Activated CD8-positive, alpha-beta T cell treated with anti-CD3 and anti-CD28 coated beads for 36 hours (primary cell): ENCODE measurements around the gene DUSP16. TPM values are rescaled to one million over a fixed set of nuclear protein-coding genes. Genes with fewer than 3 reads are reported as not detected.

Source experiments
- ATAC-seq: fragments of 200-7000 bp; cut with Tn5 transposase; one replicate; pipeline ENCODE4 v1.10.0; 2021; ENCODE audit warnings: mild to moderate bottlenecking, moderate library complexity
- CTCF ChIA-PET: fragments of 350-600 bp; sonication (Branson Sonifier 250); formaldehyde crosslinking; loops from one replicate; lab custom pipeline; 2021; ENCODE audit warnings: antibody characterized with exemption; lab: Charles Lee
- POLR2A ChIA-PET: fragments of 350-600 bp; sonication (Branson Sonifier 250); formaldehyde crosslinking; loops from one replicate; lab custom pipeline; 2021; ENCODE audit warnings: antibody characterized with exemption; lab: Charles Lee
- DNase-seq: peaks from one replicate; pipeline ENCODE4 v3.0.0-alpha.2; 2020
- H3K27ac Mint-ChIP-seq: one replicate; pipeline ENCODE4 v1.8.0; 2021; ENCODE audit warnings: mild to moderate bottlenecking, mixed read lengths
- H3K27me3 Mint-ChIP-seq: one replicate; pipeline ENCODE4 v1.8.0; 2021; ENCODE audit warnings: mixed read lengths
- H3K36me3 Mint-ChIP-seq: one replicate; pipeline ENCODE4 v1.8.0; 2021; ENCODE audit warnings: low read depth, mixed read lengths
- H3K4me1 Mint-ChIP-seq: one replicate; pipeline ENCODE4 v1.8.0; 2021; ENCODE audit warnings: low read depth, mixed read lengths
- H3K4me3 Mint-ChIP-seq: one replicate; pipeline ENCODE4 v1.8.0; 2021; ENCODE audit warnings: mild to moderate bottlenecking, moderate library complexity, mixed read lengths
- H3K9me3 Mint-ChIP-seq: one replicate; pipeline ENCODE4 v1.8.0; 2021; ENCODE audit warnings: mixed read lengths
- intact Hi-C: fragments of 100-400 bp; cut with micrococcal nuclease; formaldehyde crosslinking; loops from one replicate; pipeline ENCODE4 v1.10.0; 2022
- total RNA-seq, 2 experiments: library from RNA; stranded (reverse); gene quantifications; one replicate each; pipeline ENCODE4 v1.2.3, GENCODE V29; 2021
- TF ChIP-seq, protein P1 (sequence below): fragments of 200-600 bp; IDR thresholded peaks from one replicate; pipeline ENCODE4 v1.8.0; 2022; ENCODE audit warnings: antibody characterized with exemption, mild to moderate bottlenecking

Gene DUSP16
- total RNA-seq, 2 experiments from 2014 or later, result 28.2 to 30.2 TPM

DNA sequence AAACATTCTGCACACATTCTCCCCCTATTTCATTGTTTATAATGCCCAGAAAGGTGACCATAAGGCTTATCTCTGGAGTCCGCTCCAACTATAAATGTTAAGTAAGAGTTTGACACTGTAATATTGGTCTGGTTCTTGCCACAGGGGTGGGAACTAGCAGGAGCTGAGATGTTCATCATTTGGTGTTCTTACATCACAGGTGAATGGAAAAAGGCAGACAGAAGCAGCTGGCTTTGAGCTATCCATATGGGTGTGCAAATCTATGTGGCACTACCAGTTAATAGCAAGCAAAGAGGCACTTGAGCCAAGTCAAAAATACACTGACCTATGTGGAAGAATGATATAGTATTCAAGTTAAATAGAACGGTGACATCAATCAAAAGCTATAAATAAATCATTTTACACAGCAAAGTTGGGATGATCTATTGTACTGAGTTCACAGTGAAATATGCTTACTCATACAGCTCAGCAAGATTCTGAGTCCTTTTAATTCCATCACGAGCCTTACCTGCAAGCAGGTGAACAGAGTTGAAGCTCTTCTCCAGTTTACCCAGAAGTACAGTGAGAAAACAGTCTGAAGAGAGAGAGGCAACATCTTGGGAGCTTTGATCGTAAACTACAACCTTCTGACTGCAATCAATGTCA lies 43.2 kb downstream of the DUSP16 start:
- TF ChIP-seq, protein P1, sequence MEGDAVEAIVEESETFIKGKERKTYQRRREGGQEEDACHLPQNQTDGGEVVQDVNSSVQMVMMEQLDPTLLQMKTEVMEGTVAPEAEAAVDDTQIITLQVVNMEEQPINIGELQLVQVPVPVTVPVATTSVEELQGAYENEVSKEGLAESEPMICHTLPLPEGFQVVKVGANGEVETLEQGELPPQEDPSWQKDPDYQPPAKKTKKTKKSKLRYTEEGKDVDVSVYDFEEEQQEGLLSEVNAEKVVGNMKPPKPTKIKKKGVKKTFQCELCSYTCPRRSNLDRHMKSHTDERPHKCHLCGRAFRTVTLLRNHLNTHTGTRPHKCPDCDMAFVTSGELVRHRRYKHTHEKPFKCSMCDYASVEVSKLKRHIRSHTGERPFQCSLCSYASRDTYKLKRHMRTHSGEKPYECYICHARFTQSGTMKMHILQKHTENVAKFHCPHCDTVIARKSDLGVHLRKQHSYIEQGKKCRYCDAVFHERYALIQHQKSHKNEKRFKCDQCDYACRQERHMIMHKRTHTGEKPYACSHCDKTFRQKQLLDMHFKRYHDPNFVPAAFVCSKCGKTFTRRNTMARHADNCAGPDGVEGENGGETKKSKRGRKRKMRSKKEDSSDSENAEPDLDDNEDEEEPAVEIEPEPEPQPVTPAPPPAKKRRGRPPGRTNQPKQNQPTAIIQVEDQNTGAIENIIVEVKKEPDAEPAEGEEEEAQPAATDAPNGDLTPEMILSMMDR, result no peak
- CTCF ChIA-PET, result interaction anchor here (0.8 to 1.3 kb wide), 5 partner anchors 14 to 135 kb away, joined by 3 to 4 read pairs (median 3); no protein-coding TSS in a partner anchor
- no peak overlapping the region for H3K27ac Mint-ChIP-seq
- POLR2A ChIA-PET, result interaction anchor here (0.9 to 1.2 kb wide), 3 partner anchors 9 to 16 kb away, joined by 4 to 5 read pairs (median 4); no protein-coding TSS in a partner anchor
- peaks cover 28% of the 10 kb centered on the region for H3K36me3 Mint-ChIP-seq
- H3K27me3 Mint-ChIP-seq, result no peaks in the 10 kb centered on the region
- no peaks in the 10 kb centered on the region for H3K9me3 Mint-ChIP-seq
- no peak for DNase-seq
- intact Hi-C loops, result no loop called here
- peaks cover 13% of the 10 kb centered on the region for H3K4me1 Mint-ChIP-seq
- no peak for ATAC-seq
- H3K4me3 Mint-ChIP-seq, result no peak overlapping the region

DNA sequence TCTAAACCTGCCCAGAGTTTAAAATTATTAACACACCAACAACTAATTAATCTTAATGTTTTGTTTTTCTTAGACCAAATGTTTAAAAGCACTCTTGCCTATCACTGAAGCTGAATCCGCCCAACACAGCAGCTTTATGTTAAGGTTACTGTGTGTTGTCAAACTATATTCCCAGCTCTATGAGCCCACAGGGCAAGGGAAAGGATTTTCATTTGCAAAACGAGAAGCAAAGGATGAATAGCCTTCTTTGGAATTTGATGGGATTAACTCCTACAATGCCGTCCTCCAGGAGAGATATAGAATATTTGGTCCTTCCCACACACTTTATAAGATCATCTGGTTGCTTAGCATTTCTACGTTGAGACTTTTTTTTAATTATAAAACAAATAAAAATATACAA lies 43.7 kb downstream of the DUSP16 start:
- H3K36me3 Mint-ChIP-seq, result peaks cover 30% of the 10 kb centered on the region
- CTCF ChIA-PET, result interaction anchor here (0.6 to 1.3 kb wide), 4 partner anchors 14 to 187 kb away, joined by 3 to 4 read pairs (median 3); no protein-coding TSS in a partner anchor
- no peak overlapping the region for H3K4me3 Mint-ChIP-seq
- no peak for DNase-seq
- ATAC-seq, result no peak
- POLR2A ChIA-PET, result interaction anchor here (1.2 kb wide), 2 partner anchors 14 to 16 kb away, joined by 4 to 5 read pairs; no protein-coding TSS in a partner anchor
- no peaks in the 10 kb centered on the region for H3K9me3 Mint-ChIP-seq
- no peaks in the 10 kb centered on the region for H3K27me3 Mint-ChIP-seq
- TF ChIP-seq, protein P1, result no peak
- H3K27ac Mint-ChIP-seq, result no peak overlapping the region
- intact Hi-C loops, result no loop called here
- H3K4me1 Mint-ChIP-seq, result peaks cover 10% of the 10 kb centered on the region

DNA sequence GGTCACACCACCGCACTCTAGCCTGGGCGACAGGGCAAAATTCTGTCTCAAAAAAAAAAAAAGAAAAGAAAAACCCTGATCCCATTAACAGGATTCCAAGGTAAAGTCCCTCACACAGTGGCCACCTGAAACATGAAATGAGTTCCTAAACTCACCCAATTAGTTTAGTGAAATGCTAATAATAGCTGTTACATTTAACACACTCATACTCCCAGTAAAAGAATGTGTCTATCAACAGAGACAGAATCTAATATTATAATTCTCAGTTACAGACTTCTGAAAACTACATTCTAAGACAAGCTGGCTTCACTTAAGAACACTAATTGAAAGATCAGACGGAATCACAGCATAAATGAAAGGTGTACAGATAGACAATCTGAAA lies 44.2 kb downstream of the DUSP16 start:
- H3K27ac Mint-ChIP-seq, result no peak overlapping the region
- H3K9me3 Mint-ChIP-seq, result no peaks in the 10 kb centered on the region
- DNase-seq (no peak), ATAC-seq (no peak)
- POLR2A ChIA-PET, result interaction anchor here (1.2 kb wide), 2 partner anchors 15 to 17 kb away, joined by 4 to 5 read pairs; no protein-coding TSS in a partner anchor
- H3K4me3 Mint-ChIP-seq, result no peak overlapping the region
- TF ChIP-seq, protein P1, result no peak
- peaks cover 6% of the 10 kb centered on the region for H3K4me1 Mint-ChIP-seq
- peaks cover 31% of the 10 kb centered on the region for H3K36me3 Mint-ChIP-seq
- intact Hi-C loops, result no loop called here
- CTCF ChIA-PET, result interaction anchor here (0.6 to 1.3 kb wide), 4 partner anchors 15 to 186 kb away, joined by 3 to 4 read pairs (median 3); no protein-coding TSS in a partner anchor
- no peaks in the 10 kb centered on the region for H3K27me3 Mint-ChIP-seq

DNA sequence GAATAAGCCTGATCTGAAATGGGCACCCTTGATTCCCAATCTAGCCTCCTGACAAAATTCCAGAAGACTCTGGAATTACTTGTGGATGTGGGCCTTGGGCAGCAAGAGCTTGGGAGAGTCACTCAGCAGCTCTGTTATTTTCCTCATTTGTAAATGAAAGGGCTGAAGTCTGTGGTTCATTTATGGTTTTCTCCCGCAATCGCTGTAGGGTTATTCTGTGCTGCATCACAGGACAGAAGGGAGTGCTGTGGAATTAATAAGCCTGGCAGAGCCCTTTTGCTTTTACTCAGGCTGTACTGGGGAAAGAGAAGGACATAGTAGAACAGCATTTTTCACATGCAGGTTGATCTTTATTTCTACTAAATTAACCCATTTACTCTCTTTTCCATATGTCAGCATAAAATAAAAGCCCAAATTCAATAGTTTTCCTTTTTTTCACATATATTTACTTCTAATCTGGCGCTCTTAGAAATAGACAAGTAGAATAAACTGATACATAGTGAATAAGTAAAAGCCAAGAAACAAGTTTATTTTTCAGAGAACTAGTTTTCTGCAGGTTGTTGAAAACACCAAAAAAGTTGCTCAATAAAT lies 49.2 kb downstream of the DUSP16 start:
- CTCF ChIA-PET, result interaction anchor here (0.7 to 1.6 kb wide), 2 partner anchors 11 to 78 kb away, joined by 3 to 4 read pairs; no protein-coding TSS in a partner anchor
- no peak for DNase-seq
- Mint-ChIP-seq H3K9me3 (no peaks in the 10 kb centered on the region), H3K27me3 (no peaks in the 10 kb centered on the region), H3K4me1 (peaks cover 18% of the 10 kb centered on the region), H3K4me3 (no peak overlapping the region), H3K27ac (no peak overlapping the region), H3K36me3 (peaks cover 25% of the 10 kb centered on the region)
- no peak for ATAC-seq
- intact Hi-C loops, result no loop called here
- TF ChIP-seq, protein P1, result no peak
- POLR2A ChIA-PET, result interaction anchor here (0.8 to 1.6 kb wide), 2 partner anchors 9 to 30 kb away, joined by 3 read pairs; no protein-coding TSS in a partner anchor
